ENCODE measurements around the gene SLC10A1.

SLC10A1 gene

DNA sequence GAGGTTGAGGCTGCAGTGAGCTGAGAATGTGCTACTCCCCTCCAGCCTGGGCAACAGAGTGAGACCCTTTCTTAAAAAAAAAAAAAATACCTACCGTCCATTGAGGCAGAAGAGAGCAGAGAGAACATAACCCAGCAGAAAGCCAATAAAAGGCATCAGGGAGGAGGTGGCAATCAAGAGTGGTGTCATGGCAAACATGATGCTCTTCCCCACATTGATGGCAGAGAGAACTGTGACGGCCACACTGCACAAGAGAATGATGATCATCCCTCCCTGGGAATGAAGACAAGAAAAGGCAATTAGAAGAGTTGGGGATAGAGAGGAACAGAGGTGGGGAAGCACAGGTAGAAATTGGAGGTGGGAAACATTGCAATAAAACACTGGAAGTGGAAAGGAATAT is 18.0 kb downstream of the SLC10A1 start:
- H3K27ac ChIP-seq, result no peak overlapping the region
- TF ChIP-seq, protein P1, sequence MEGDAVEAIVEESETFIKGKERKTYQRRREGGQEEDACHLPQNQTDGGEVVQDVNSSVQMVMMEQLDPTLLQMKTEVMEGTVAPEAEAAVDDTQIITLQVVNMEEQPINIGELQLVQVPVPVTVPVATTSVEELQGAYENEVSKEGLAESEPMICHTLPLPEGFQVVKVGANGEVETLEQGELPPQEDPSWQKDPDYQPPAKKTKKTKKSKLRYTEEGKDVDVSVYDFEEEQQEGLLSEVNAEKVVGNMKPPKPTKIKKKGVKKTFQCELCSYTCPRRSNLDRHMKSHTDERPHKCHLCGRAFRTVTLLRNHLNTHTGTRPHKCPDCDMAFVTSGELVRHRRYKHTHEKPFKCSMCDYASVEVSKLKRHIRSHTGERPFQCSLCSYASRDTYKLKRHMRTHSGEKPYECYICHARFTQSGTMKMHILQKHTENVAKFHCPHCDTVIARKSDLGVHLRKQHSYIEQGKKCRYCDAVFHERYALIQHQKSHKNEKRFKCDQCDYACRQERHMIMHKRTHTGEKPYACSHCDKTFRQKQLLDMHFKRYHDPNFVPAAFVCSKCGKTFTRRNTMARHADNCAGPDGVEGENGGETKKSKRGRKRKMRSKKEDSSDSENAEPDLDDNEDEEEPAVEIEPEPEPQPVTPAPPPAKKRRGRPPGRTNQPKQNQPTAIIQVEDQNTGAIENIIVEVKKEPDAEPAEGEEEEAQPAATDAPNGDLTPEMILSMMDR (conservative IDR thresholded peaks at IDR 0.05), result no peak

DNA sequence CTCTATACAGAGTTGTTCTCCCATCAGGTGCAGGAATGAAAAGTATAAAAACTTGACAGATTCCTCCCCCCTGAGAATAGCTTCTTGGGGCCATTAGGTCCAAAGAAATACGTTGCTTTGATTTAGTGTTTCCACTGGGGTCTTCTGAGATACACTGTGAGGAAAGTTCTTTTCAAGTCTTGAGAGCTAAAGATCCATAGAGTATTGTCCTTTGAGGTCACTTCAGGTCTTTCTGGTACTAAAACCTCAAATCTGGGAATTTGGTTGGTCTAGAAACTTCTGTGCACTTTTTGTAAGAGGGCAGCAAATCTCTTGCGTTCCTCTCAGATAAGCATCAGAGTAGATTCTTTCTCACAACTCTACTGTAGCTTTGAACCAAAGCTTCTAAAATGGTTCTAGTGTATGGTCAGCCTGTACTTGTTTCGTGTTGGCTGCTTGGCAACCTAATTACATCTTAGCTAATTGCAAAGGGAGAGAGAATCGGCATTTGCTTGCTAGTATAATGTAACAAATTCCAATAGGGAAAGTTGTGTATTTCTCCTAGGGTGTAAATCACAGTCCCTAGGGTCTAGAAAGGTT is 20.1 kb downstream of the SLC10A1 start:
- H3K27ac ChIP-seq, result no peak overlapping the region
- TF ChIP-seq, protein P1 (conservative IDR thresholded peaks at IDR 0.05), result no peak

- no peak overlapping the region for H3K27ac ChIP-seq
- TF ChIP-seq, protein P1 (conservative IDR thresholded peaks at IDR 0.05), result no peak
Measured at GRCh38 chr14:69775012-69775411, 22.0 kb downstream of the SLC10A1 start.

GRCh38 chr14:69773571-69774276 is 23.3 kb downstream of the SLC10A1 start:
- TF ChIP-seq, protein P1 (conservative IDR thresholded peaks at IDR 0.05), result no peak

DNA sequence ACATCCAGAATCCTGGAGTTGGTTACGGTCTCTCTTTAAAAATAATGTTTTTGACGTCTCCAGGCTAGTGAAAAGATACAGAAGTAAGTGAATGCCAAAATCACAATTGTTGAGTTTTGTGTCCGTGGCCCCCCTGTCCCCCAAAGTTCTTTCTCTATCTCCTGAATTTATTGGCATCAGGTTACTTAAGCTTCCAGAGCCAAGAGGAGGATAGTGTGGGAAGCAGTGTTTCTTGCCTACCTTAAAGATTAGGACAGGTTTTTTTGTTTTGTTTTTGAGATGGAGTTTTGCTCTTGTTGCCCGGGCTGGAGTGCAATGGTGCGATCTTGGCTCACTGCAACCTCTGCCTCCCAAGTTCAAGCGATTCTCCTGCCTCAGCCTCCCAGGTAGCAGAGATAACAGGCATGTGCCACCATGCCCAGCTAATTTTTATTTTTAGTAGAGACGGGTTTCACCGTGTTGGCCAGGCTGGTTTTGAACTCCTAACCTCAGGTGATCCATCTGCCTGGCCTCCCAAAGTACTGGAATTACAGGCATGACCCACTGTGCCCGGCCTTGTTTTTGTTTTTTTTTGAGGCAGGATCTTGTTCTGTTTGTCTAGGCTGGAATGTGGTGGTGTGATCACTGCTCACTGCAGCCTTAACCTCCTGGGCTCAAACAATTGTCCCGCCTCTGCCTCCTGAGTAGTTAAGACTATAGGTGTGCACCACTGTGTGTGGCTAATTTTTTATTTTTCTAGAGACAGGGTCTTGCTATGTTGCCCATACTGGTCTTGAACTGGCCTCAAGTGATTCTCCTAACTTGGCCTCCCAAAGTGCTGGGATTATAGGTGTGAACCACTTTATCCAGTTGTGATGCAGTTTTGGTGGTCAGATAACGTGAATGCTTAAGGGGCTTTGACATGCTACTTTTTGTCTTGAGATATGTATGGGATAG is 24.7 kb downstream of the SLC10A1 start:
- H3K27ac ChIP-seq, result no peak overlapping the region
- TF ChIP-seq, protein P1 (conservative IDR thresholded peaks at IDR 0.05), result no peak

More at GRCh38 chr14:69773571-69774276, 23.3 kb downstream of the SLC10A1 start:
- no peak overlapping the region for H3K27ac ChIP-seq

GRCh38 chr14:69771136-69771535 is 25.9 kb downstream of the SLC10A1 start:
- H3K27ac ChIP-seq, result no peak overlapping the region
- TF ChIP-seq, protein P1 (conservative IDR thresholded peaks at IDR 0.05), result no peak

- H3K27ac ChIP-seq, result no peak overlapping the region
- TF ChIP-seq, protein P1 (conservative IDR thresholded peaks at IDR 0.05), result no peak
Measured at GRCh38 chr14:69770559-69770958, 26.5 kb downstream of the SLC10A1 start.
